Measurements from ENCODE around the gene PVALEF. TPM values are rescaled to one million over a fixed set of nuclear protein-coding genes. Genes with fewer than 3 reads are reported as not detected.

The PVALEF gene
- total RNA-seq, 1 donor from 2014 or later, result 0.20 TPM

GRCh38 chr17:81191116-81191515, 25.8 kb downstream of the PVALEF start:
- ATAC-seq, result no peak
- intact Hi-C loops (cut with micrococcal nuclease), result no loop called here
- DNase-seq, result no peak

- DNase-seq, result no peak
- intact Hi-C loops (cut with micrococcal nuclease), result no loop called here
- no peak for ATAC-seq
Observed at GRCh38 chr17:81191646-81192045, 26.3 kb downstream of the PVALEF start.

- no peak for DNase-seq
- no peak for ATAC-seq
- intact Hi-C loops (cut with micrococcal nuclease), result no loop called here
Observed at GRCh38 chr17:81192386-81193050, 27.2 kb downstream of the PVALEF start.

GRCh38 chr17:81193051-81193410, 27.7 kb downstream of the PVALEF start:
- intact Hi-C loops (cut with micrococcal nuclease), result no loop called here
- ATAC-seq, result no peak
- DNase-seq, result no peak

- DNase-seq (no peak), ATAC-seq (no peak)
- intact Hi-C loops (cut with micrococcal nuclease), result no loop called here
Observed at GRCh38 chr17:81193470-81194224, 28.3 kb downstream of the PVALEF start.

- intact Hi-C loops (cut with micrococcal nuclease), result no loop called here
- no peak for ATAC-seq
- DNase-seq, result no peak
Observed at GRCh38 chr17:81194225-81194760, 29.0 kb downstream of the PVALEF start.

- intact Hi-C loops (cut with micrococcal nuclease), result no loop called here
- peak; percentile 92 for ATAC-seq
Observed at GRCh38 chr17:81194941-81195901, 29.9 kb downstream of the PVALEF start.

GRCh38 chr17:81195941-81196495, 30.7 kb downstream of the PVALEF start:
- DNase-seq (no peak), ATAC-seq (no peak)
- intact Hi-C loops (cut with micrococcal nuclease), result no loop called here

More at GRCh38 chr17:81194941-81195901, 29.9 kb downstream of the PVALEF start:
- peak; percentile 88 for DNase-seq

- ATAC-seq, result no peak
- intact Hi-C loops (cut with micrococcal nuclease), result no loop called here
- no peak for DNase-seq
Observed at GRCh38 chr17:81196505-81197408, 31.4 kb downstream of the PVALEF start.

- DNase-seq (no peak), ATAC-seq (no peak)
- intact Hi-C loops (cut with micrococcal nuclease), result no loop called here
Observed at GRCh38 chr17:81197409-81197795, 32.1 kb downstream of the PVALEF start.

- ATAC-seq (no peak), DNase-seq (no peak)
- intact Hi-C loops (cut with micrococcal nuclease), result no loop called here
Observed at GRCh38 chr17:81197831-81198490, 32.7 kb downstream of the PVALEF start.

GRCh38 chr17:81198826-81199481, 33.6 kb downstream of the PVALEF start:
- no peak for DNase-seq
- intact Hi-C loops (cut with micrococcal nuclease), result no loop called here

GRCh38 chr17:81199482-81199830, 34.1 kb downstream of the PVALEF start:
- DNase-seq (no peak), ATAC-seq (no peak)
- intact Hi-C loops (cut with micrococcal nuclease), result no loop called here

More at GRCh38 chr17:81198826-81199481, 33.6 kb downstream of the PVALEF start:
- ATAC-seq, result no peak

- intact Hi-C loops (cut with micrococcal nuclease), result no loop called here
- no peak for ATAC-seq
- no peak for DNase-seq
Observed at GRCh38 chr17:81200201-81200600, 34.9 kb downstream of the PVALEF start.

- intact Hi-C loops (cut with micrococcal nuclease), result no loop called here
- ATAC-seq (peak; percentile 65), DNase-seq (no peak)
Observed at GRCh38 chr17:81200695-81201580, 35.6 kb downstream of the PVALEF start.

GRCh38 chr17:81202318-81202717, 37.0 kb downstream of the PVALEF start:
- ATAC-seq (no peak), DNase-seq (no peak)
- intact Hi-C loops (cut with micrococcal nuclease), result no loop called here
